ENCODE data around the gene NHLRC4.

GRCh38 chr16:519841-520687 is 46.7 kb upstream of the NHLRC4 start:
- no peak for TF ChIP-seq RFX5 (IDR thresholded peaks at IDR 0.05; ENCODE audit: borderline replicate concordance, low read depth, low read length)
- TF ChIP-seq POLR2A (IDR thresholded peaks at IDR 0.05; ENCODE audit: control extremely low read depth in 1 of 2, low read depth in 2 of 2, low read length in 2 of 2) = no peak
- no peak for TF ChIP-seq ATF2 (IDR thresholded peaks at IDR 0.05; ENCODE audit: low read length)
- TF ChIP-seq MAX (IDR thresholded peaks at IDR 0.05) = no peak
- no peak for TF ChIP-seq KDM1A (IDR thresholded peaks at IDR 0.05; ENCODE audit: borderline replicate concordance, low read length)
- TF ChIP-seq RXRA (IDR thresholded peaks at IDR 0.05; ENCODE audit: insufficient read depth, low read depth, low read length) = no peak
- TF ChIP-seq JUN (IDR thresholded peaks at IDR 0.05; ENCODE audit: low read depth, low read length) = no peak
- TF ChIP-seq POLR2AphosphoS5 (IDR thresholded peaks at IDR 0.05; ENCODE audit: low read depth, low read length) = no peak; the same call in 1 of the 2 replicates
- no peak for TF ChIP-seq CTCF (IDR thresholded peaks at IDR 0.05; ENCODE audit: control extremely low read depth in 1 of 3, insufficient read depth in 1 of 3, low read depth in 1 of 3, low read length in 3 of 3)
- TF ChIP-seq GABPA (IDR thresholded peaks at IDR 0.05; ENCODE audit: borderline replicate concordance, insufficient read depth, low read length) = no peak
- TF ChIP-seq SP1 (IDR thresholded peaks at IDR 0.05; ENCODE audit: low read depth, low read length) = no peak
- TF ChIP-seq BRCA1 (IDR thresholded peaks at IDR 0.05; ENCODE audit: low read depth, low read length) = no peak
- TF ChIP-seq RAD21 (IDR thresholded peaks at IDR 0.05 in 1 of 2, conservative IDR thresholded peaks at IDR 0.05 in 1 of 2; ENCODE audit: low read depth in 2 of 2, low read length in 2 of 2) = no peak

Data from H1 (cell line).